K562 (cell line): ENCODE results near the gene CST4. TPM values are rescaled to one million over a fixed set of nuclear protein-coding genes. Genes with fewer than 3 reads are reported as not detected.

ENCODE experiments used
- ATAC-seq: fragments of 200-7000 bp; cut with Tn5 transposase; 3 replicates; pipeline ENCODE4 v1.9.1; 2020; ENCODE audit warnings: moderate library complexity
- BruUV-seq: library from RNA; stranded (reverse); fragments of 400-500 nt; replicated peaks from 2 replicates; lab custom pipeline; 2021; lab: Mats Ljungman, UMichigan
- CTCF ChIA-PET: fragments of 300-600 bp; formaldehyde crosslinking; extraction: SDS; loops from one replicate; lab custom pipeline; 2021; ENCODE audit warnings: low intra/inter-chr PET ratio; lab: Yijun Ruan, JAX
- POLR2A ChIA-PET: fragments of 300-600, 350-650 bp; sonication (Branson Sonifier 250); formaldehyde crosslinking; extraction: SDS; loops from one replicate; lab custom pipeline; 2021; ENCODE audit warnings: antibody characterized with exemption, inconsistent platforms; lab: Yijun Ruan, JAX
- DNase-seq, 4 experiments: peaks; one replicate each; pipeline versions ENCODE4 v3.0.0 to v3.0.0-alpha.2; 2011 to 2018; ENCODE audit warnings: low spot score in 3 of 4, mixed read lengths in 3 of 4; ENCODE audit errors: extremely low read depth in 1 of 4
- FAIRE-seq: peaks from 2 replicates; lab custom pipeline; 2011; peaks lifted over from hg19 to GRCh38; lab: Jason Lieb, UNC
- H2AFZ ChIP-seq: 2 replicates; pipeline ENCODE4 v1.6.0; 2011; ENCODE audit warnings: low read depth, low read length, control low read depth, inconsistent platforms
- H3K27ac ChIP-seq: fragments of 200-600 bp; 3 replicates; pipeline ENCODE4 v1.8.0; 2011; ENCODE audit warnings: low read depth, mild to moderate bottlenecking, control low read depth, inconsistent platforms, low read length, moderate library complexity, mixed read lengths; ENCODE audit errors: extremely low read depth
- H3K27me3 ChIP-seq, 2 experiments: fragments of 300-600 bp in 1 of 2; 2 replicates in 1 of 2; 3 replicates in 1 of 2; pipeline versions ENCODE4 v1.6.0 to v1.8.0; 2011; ENCODE audit warnings: inconsistent platforms in 2 of 2, low read length in 2 of 2, mild to moderate bottlenecking in 1 of 2, mixed read lengths in 1 of 2, moderate library complexity in 1 of 2; ENCODE audit not compliant: control insufficient read depth in 2 of 2, insufficient read depth in 2 of 2
- H3K36me3 ChIP-seq: fragments of 300-600 bp; 3 replicates; pipeline ENCODE4 v1.8.0; 2011; ENCODE audit warnings: mild to moderate bottlenecking, low read length, inconsistent platforms; ENCODE audit not compliant: control insufficient read depth, insufficient read depth
- H3K4me1 ChIP-seq, 2 experiments: fragments of 200-600 bp in 1 of 2; replicated peaks in 1 of 2; 2 replicates in 1 of 2; 3 replicates in 1 of 2; pipeline versions ENCODE4 v1.5.1 to v1.8.0; 2011; ENCODE audit warnings: inconsistent platforms in 2 of 2, low read length in 2 of 2, mild to moderate bottlenecking in 1 of 2, mixed read lengths in 1 of 2, moderate library complexity in 1 of 2; ENCODE audit not compliant: control insufficient read depth in 2 of 2, insufficient read depth in 2 of 2
- H3K4me2 ChIP-seq: 2 replicates; pipeline ENCODE4 v1.6.1; 2011; ENCODE audit warnings: low read length, control low read depth, inconsistent platforms, mixed read lengths; ENCODE audit not compliant: insufficient read depth
- H3K4me3 ChIP-seq: fragments of 200-600 bp; sonication (generic), shearing (Covaris generic); 2 replicates; pipeline ENCODE4 v1.5.1; 2016; ENCODE audit warnings: control low read depth, inconsistent platforms
- H3K79me2 ChIP-seq: fragments of 200-600 bp; 3 replicates; pipeline ENCODE4 v1.8.0; 2011; ENCODE audit warnings: low read length, inconsistent platforms; ENCODE audit not compliant: control insufficient read depth, insufficient read depth
- H3K9ac ChIP-seq, 2 experiments: 2 replicates each; pipeline versions ENCODE4 v1.6.0 to v1.6.1; 2011; ENCODE audit warnings: low read depth in 2 of 2, low read length in 2 of 2, control low read depth in 1 of 2, inconsistent platforms in 1 of 2, mild to moderate bottlenecking in 1 of 2, mixed read lengths in 1 of 2; ENCODE audit not compliant: insufficient read depth in 1 of 2
- H3K9me1 ChIP-seq: one replicate; pipeline ENCODE4 v1.6.0; 2011; ENCODE audit warnings: inconsistent platforms, mild to moderate bottlenecking, low read length, moderate library complexity; ENCODE audit not compliant: control insufficient read depth, insufficient read depth
- H3K9me3 ChIP-seq: replicated peaks from 2 replicates; pipeline ENCODE4 v1.5.1; 2011; ENCODE audit warnings: low read depth, low read length, inconsistent platforms; ENCODE audit not compliant: control insufficient read depth, insufficient read depth
- H4K20me1 ChIP-seq: replicated peaks from 2 replicates; pipeline ENCODE4 v1.6.1; 2011; ENCODE audit warnings: low read length, inconsistent platforms, mixed read lengths; ENCODE audit not compliant: control insufficient read depth, insufficient read depth
- HCFC1 ChIP-seq: IDR thresholded peaks from 2 replicates; pipeline ENCODE4 v1.6.1; 2012; ENCODE audit warnings: low read depth, low read length, improper control_type of control experiment
- HNRNPH1 ChIP-seq: fragments of 200-400 bp; formaldehyde crosslinking; optimal IDR thresholded peaks from 2 replicates; pipeline ENCODE3; 2017; ENCODE audit warnings: low read depth, mild to moderate bottlenecking, low read length, moderate library complexity
- MEF2A ChIP-seq: IDR thresholded peaks from 2 replicates; pipeline ENCODE4 v1.6.1; 2011; ENCODE audit warnings: low read depth, mild to moderate bottlenecking, low read length, moderate library complexity; ENCODE audit not compliant: control insufficient read depth
- TAF1 ChIP-seq: IDR thresholded peaks from 2 replicates; pipeline ENCODE4 v1.6.1; 2011; ENCODE audit warnings: mild to moderate bottlenecking, low read length, moderate library complexity; ENCODE audit not compliant: insufficient read depth, control insufficient read depth, severe bottlenecking; ENCODE audit errors: extremely low read depth
- THAP12 ChIP-seq: fragments of 250-450 bp; sonication (Bioruptor Pico); IDR thresholded peaks from 2 replicates; pipeline ENCODE4 v1.9.0; 2021; ENCODE audit warnings: mild to moderate bottlenecking, inconsistent platforms
- ZNF583 ChIP-seq: fragments of 250-450 bp; sonication (Bioruptor Pico); IDR thresholded peaks from 2 replicates; pipeline ENCODE4 v1.4.0; 2020
- WGBS: fragments of 100-300 bp; shearing (Covaris generic); methylation state at CpG from one replicate; pipeline ENCODE4 v1.1.6; 2016; ENCODE audit warnings: low coverage, mixed read lengths; ENCODE audit not compliant: insufficient coverage; ENCODE audit errors: missing lambda C conversion rate; 5-methylcytosine and 5-hydroxymethylcytosine counted together
- in situ Hi-C: fragments of 300-500 bp; cut with MboI; formaldehyde crosslinking; loops from 4 replicates; pipeline ENCODE4 v1.15.0; 2018; ENCODE audit warnings: inconsistent platforms, mixed read lengths
- intact Hi-C: fragments of 100-400 bp; cut with micrococcal nuclease; formaldehyde crosslinking; loops from 2 replicates; pipeline ENCODE4 v1.14.2; 2022
- polyA plus RNA-seq, 8 experiments: library from polyadenylated mRNA; depleted of rRNA in 4 of 8; stranded (reverse) in 5 of 8; unstranded in 3 of 8; fragments of >200 nt; fragmentation: Nextera tagmentation in 2 of 8; fragmentation: Illumina TruSeq in 1 of 8; extraction: Ambion mirVana in 2 of 8; extraction: Trizol in 1 of 8; gene quantifications; 2 replicates each; pipeline versions ENCODE4 v1.2.1 to v1.2.3, GENCODE V29; 2011 to 2014; ENCODE audit warnings: inconsistent platforms in 1 of 8, missing spikeins in 1 of 8
- total RNA-seq, 7 experiments: library from RNA; depleted of rRNA in 6 of 7; stranded (reverse); fragments of >200 nt in 6 of 7; fragmentation: Illumina TruSeq in 2 of 7; extraction: Trizol in 2 of 7; gene quantifications; 2 replicates each; pipeline versions ENCODE4 v1.2.1 to v1.2.3, GENCODE V29; 2011 to 2021; ENCODE audit warnings: low replicate concordance in 1 of 7

Gene CST4
- total and polyA plus RNA-seq, 9 of the 15 experiments (the other 6 are each of a cell fraction or from before 2014, with no cell fraction given), result not detected

GRCh38 chr20:23702021-23702420, 13.2 kb upstream of the CST4 start:
- Histone ChIP-seq H3K4me1 (no peaks in the 10 kb centered on the region), H4K20me1 (no peaks in the 10 kb centered on the region), H3K79me2 (no peaks in the 10 kb centered on the region), H3K4me3 (no peak overlapping the region), H3K9me1 (no peaks in the 10 kb centered on the region), H3K4me2 (no peak overlapping the region), H3K9me3 (no peaks in the 10 kb centered on the region), H2AFZ (no peak overlapping the region), H3K27me3 (no peaks in the 10 kb centered on the region), H3K9ac (no peak overlapping the region), H3K36me3 (no peaks in the 10 kb centered on the region), H3K27ac (no peak overlapping the region)
- CTCF ChIA-PET, result no interaction called here
- POLR2A ChIA-PET, result no interaction called here
- 0% methylated on average over 4 of the region's 4 CpGs for WGBS
- TF ChIP-seq THAP12 (CRISPR knock-in tag) (no peak), ZNF583 (no peak), TAF1 (no peak), MEF2A (no peak), HCFC1 (no peak), HNRNPH1 (no peak)
- FAIRE-seq (no peak), ATAC-seq (no peak), DNase-seq (no peak)
- intact Hi-C loops, result no loop called here
- in situ Hi-C loops, result loop anchor here (5.0 kb wide), 1 partner anchor 145 kb away; no protein-coding TSS in a partner anchor
- BruUV-seq, result no TSS peak
